T-helper 1 cell treated with Interleukin-12 subunit alpha and Interleukin-12 subunit beta and Interleukin-4 antibody, amounts not matched to agents 30 ng/mL and 1 ng/mL, for 36 hours (primary cell): ENCODE data around the gene KCNQ5. TPM values are rescaled to one million over a fixed set of nuclear protein-coding genes. Genes with fewer than 3 reads are reported as not detected.
"Not testable (repeated sequence)": the region's sequence is repeated elsewhere in the genome, so short reads cannot be mapped to it uniquely, and the experiment has no call there.

ENCODE experiments used
- intact Hi-C: fragments of 100-400 bp; cut with micrococcal nuclease; formaldehyde crosslinking; loops from one replicate; pipeline ENCODE4 v1.15.1; 2024
- total RNA-seq: library from RNA; stranded (reverse); gene quantifications from 2 replicates; pipeline ENCODE4 v1.2.3, GENCODE V29; 2022

Gene KCNQ5
- total RNA-seq, 1 donor from 2014 or later: 4.1 TPM

DNA sequence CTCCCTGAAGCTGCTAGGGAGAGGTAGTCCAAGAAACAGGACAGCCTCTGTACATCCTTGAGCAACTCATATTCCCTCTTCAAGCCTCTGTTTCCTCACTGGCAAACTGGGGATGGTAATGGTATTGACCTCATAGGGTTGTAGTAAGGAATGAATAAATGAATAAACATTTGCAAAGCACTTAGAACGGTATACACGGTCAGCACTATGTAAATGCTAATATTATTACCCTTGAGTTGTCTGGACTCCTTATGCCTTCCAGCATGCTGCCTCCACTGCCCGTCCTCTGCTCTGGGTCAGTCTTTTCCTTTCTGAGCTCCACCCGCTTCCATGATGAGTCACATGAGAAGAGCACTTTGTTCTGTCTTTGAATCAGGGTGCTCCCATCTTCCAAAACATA, 552.8 kb downstream of the KCNQ5 start:
- intact Hi-C loops: no loop called here

DNA sequence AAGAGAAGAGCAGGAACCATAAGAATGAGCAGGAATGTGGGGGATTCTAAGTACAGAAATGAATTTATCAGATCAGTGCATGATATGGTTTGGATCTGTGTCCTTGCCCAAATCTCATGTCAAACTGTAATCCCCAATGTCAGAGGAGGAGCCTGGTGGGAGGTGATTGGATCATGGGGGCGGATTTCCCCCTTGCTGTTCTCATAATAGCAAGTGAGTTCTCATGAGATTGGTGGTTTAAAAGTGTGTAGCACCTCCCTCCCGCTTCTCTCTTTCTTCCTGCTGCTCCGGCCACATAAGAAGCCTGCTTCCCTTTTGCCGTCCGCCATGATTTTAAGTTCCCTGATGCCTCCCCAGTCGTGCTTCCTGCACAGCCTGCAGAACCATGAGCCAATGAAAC, 554.2 kb downstream of the KCNQ5 start:
- intact Hi-C loops: no loop called here

DNA sequence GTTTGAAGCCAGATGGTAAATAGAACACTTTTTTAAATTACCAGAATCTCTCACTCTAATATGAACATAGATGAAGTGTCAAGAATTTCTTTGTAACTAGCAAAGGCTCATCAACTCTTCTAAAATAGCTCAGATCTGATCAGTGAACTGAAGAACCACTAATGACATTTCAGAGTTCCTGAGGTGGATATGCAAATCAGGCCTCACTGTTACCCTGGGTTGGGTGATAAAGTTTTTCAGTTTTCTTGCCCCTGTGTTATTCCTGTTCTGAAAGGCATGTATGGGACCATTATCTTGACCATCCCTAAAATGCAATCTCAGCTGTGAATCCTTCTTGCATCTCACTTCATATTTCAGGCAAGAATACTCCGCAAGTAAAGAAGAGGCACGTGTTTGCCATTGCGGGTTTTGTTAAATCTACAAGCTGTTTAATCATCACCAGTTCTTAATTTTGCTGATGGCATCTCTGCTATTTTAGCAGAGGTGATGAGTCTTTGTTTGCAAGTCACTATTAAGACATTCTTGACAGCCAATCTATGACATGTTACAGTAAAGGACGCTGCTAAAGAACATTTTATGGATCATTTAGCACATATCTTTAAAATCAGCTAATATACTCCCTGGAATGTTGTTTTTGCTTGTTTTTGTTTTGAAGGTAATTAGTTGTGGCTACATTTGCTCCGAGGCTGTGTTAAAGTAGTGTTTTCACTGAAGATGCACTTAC, 555.5 kb downstream of the KCNQ5 start:
- intact Hi-C loops: no loop called here

DNA sequence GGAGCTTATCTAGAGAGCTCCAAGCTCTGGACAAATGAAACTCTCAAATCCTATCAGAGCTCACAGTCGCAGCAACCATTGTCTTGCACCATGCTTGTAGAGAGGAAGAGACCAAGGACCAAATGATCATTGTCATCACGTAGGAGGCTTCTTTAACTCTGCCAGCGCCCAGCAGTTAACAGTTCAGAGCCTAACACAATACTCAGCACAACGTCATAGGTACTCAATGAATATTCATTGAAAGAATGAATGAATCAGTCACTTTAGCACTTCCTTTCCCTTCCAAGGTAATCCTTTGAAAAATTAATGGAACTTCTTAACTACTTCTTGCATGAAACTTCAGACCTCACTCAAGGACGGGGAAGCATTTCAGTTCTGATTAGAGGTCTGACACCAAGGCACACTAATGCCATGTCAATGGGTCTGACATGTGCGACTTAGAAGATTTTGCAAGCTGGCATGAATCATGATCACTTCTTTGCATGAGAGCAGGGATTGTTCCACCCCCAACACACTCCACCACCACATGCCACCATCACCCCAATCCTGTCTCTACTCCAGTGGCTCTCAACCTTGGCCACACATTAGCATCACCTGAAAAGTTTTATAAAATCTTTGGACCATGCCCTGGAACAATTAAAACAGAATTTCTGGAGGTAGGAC, 558.3 kb downstream of the KCNQ5 start:
- intact Hi-C loops: loop anchor here (2.0 kb wide), 1 partner anchor 1645 kb away; no protein-coding TSS in a partner anchor

DNA sequence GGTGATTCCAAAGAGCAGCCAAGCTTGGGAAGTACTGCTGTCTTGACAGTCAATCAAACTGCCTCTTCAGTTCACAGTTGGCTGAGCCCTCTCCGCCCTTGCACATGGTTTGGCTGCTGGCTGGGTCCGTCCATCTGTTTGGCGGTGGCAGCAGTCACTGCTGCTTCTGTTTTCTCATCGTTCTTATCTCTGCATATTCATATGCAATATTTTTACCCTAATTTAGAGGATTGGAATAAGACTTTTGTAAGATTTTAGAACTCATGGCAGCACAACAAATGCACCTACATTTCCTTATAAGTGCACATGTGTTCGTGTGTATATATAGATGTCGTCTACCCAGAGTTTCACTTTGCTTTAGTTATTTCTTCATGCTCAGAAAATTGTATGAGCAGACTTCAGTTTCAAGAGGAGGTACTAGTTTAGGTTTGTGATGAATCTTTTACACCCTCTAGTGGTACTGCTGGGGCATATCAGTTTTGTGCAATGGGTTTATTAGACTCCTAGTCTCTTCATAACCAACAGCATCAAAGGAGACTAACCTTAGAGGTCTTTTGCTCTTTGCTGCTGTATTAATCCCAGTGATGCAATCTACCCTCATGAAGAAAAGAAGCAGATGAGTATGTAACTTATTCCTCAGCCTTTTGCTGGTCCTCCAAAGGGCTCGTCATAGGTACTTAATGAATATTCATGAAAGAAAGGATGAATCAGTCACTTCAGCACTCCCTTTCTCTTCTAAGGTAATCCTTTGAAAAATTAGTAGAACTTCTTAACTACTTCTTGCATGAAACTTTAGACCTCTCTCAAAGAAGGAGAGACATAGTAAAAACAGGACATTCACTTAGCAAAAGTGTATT, 559.1 kb downstream of the KCNQ5 start:
- intact Hi-C loops: loop anchor here (1.0 to 2.0 kb wide), 6 partner anchors 51 to 1646 kb away; no protein-coding TSS in a partner anchor

DNA sequence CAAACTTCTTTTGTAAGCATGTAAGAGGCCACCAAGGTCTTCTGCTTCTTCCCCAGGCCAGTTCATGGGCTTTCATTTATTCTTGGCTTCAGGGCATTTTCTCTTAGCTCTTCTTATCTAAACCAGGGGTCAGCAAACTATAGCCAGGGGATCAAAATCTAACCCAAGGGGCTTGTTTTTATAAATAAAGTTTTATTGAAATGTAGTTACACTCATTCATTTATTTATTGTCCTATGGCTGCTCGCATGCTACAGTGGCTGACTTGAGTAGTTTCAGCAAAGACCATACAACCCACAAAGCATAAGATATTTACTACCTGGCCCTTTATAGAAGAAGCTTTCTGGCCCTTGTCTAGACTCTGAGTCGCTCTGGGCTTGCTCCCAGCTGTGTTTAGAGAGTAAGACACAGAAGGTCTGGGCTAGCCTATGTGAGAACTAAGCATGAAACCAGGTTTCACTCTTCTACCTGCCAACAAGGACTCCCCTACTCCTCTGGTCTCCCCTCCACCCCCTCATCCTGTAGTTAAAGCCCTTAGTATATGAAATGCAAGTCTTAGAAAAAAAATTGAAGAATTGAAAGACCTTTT, 560.2 kb downstream of the KCNQ5 start:
- intact Hi-C loops: no loop called here

DNA sequence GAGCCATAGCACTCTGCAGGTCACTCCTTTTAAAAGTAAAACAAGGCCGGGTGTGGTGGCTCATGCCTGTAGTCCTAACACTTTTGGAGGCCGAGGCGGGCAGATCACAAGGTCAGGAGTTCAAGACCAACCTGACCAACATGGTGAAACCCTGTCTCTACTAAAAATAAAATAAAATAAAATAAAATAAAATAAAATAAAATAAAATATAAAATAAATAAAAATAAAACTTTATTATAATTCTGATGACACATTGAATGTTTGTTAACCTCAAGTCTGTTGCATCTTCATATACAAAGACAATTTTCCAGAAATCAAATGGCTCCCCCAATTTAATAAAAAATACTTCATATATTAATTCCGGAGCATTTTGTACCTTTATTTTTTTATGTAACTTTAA, 571.4 kb downstream of the KCNQ5 start:
- intact Hi-C loops: not testable (repeated sequence)

DNA sequence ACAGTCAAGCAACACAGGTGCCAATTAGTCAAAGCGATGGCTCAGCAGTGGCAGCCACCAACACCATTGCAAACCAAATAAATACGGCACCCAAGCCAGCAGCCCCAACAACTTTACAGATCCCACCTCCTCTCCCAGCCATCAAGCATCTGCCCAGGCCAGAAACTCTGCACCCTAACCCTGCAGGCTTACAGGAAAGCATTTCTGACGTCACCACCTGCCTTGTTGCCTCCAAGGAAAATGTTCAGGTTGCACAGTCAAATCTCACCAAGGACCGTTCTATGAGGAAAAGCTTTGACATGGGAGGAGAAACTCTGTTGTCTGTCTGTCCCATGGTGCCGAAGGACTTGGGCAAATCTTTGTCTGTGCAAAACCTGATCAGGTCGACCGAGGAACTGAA, 572.9 kb downstream of the KCNQ5 start:
- intact Hi-C loops: no loop called here

DNA sequence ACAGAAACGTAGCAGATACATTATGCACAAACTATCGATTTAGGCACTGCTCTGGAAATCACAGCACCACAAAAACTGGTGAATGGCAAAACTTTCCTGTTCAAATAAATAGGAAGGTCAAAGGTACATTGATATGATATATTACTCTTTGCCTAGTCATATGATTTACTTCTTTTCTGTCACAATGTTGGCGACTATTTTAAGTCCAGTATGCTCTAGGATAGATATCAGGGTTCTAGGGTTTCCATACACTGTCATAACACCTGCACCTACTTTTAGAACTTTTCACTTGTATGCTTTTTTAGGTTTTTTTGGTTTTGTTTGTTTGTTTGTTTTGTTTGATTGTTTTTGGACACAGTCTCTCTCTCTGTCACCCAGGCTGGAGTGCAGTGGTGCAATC, 578.4 kb downstream of the KCNQ5 start:
- intact Hi-C loops: no loop called here

DNA sequence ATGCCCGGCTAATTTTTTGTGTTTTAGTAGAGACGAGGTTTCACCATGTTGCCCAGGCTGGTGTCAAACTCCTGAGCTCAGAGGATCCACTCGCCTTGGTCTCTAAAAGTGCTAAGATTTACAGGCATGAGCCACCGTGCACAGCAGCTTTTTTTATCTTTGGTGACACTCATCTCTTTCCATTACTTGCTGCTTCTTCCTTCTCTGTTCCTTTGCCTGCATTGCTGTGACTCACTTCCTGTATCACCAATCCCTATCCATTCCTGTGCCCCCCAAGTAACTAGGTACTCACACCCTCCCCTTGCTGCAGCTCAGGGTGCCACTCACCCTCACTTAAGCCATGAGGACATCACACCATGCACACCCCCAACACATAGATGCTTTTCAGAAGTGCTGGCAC, 578.9 kb downstream of the KCNQ5 start:
- intact Hi-C loops: no loop called here

DNA sequence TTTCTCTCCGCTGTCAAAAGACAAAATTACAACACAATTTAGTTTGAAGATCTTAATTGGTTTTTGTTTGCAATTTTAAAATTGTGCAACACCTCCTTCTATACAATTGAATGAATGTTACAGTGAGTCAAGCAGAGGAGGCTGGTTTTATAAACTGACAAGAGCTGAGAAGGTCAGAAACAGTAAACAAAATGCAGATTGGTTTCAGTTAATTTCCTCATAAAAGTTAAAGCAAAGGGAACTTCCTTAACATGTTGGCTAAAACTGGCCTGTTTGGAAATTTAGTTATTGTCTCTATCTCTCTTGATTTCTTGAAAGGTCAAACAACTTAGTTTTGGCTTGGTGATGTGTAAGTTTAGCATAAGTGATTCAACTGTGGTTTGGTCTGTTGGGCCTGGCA, 581.2 kb downstream of the KCNQ5 start:
- intact Hi-C loops: no loop called here

DNA sequence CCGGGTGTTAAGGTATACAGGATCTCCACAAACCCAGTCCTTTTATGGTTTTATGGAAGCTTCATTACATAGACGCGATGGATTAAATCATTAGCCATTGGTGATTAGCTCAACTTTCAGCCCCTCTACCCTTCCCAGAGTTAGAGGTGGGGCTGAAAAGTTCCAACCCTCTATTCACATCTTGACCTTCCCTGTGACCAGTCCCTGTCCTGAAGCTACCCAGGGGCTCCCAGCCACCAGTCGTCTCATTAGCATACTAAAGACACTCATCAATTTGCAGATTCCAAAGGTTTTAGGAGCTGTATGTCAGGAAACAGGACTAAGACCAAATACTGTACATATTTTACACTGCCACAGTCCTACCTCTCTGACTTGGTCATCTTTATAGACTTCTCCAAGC, 582.4 kb downstream of the KCNQ5 start:
- intact Hi-C loops: no loop called here

DNA sequence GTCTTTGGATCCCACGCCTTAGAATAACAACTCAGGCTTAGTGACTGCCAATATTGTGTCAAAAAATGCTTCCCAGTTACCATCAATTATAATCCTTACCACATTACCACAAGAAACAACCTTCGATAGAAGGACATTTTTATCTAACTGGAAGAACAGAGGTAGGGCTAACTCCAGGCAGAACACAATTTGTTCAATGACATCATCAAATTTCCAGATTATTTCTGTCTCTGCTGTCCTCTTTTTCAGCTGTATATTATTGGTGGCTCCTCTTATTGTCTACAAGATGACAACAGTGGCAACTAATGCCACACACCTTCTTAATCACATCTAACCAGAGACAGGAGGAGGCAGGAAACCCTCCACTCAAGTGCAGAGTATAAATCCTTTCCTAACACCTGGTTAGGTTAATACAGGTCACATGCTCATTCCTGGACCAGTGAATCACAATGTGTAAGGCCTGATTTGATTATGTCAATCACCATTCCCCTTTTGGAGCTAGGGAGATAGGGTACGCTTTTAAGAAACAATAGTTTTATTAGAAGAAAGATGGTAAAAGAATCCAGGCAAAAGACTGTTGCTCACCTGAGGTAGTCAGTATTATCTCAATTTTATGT, 585.5 kb downstream of the KCNQ5 start:
- intact Hi-C loops: no loop called here

DNA sequence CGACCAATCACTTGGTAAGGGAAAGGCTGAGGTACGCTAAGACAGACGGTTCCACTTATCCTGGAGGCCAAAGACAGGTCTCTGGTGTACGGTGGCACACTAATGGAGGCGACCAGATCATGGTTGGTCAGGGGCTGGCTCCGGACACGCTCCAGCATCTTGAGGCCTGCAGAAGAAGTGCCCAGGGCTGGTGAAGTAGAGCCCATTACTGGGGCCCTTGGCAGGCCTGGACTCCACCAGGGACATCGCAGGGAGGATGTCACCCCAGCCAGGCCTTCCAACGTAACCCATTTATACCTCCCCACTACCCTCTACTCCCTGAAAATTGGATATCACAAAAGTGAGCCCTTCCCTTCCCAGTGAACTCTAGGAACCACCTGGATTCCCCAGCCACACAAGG, 587.3 kb downstream of the KCNQ5 start:
- intact Hi-C loops: no loop called here

DNA sequence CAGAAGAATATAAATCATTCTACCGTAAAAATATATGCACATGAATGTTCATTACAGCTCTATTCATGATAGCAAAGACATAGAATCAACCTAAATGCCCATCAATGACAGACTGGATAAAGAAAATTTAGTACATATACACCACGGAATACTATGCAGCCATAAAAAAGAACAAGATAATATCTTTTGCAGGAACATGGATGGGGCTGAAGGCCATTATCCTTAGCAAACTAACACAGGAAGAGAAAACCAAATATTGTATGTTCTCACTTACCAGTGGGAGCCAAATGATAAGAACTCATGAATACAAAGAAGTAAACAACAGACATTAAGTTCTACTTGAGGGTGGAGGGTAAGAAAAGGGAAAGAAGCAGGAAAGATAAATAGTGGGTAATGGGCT, 595.0 kb downstream of the KCNQ5 start:
- intact Hi-C loops: no loop called here

DNA sequence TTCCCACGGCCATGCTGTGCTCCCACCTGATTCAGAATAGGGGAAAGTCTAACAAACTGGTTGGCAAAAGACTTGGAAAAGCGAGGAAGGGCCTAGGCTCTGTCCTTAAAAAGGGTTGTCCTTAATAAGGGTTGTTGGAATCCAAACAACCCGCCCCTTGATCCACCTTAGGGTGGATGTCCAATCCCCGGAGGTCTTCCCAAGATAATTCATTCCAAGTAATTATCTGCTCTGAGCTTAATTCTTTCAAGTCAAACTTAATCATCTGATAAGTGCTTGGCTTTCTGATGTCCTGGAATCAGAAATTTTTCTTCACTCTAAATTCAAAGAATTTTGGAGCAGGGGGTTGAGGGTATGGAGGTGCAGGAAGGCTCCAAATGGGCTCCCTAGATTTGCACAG, 603.5 kb downstream of the KCNQ5 start, which contains the start of gene KHDC1L:
KHDC1L (minus strand) TSS at position 101 of the 400 bp plus-strand sequence; CDS start at position 13, 88 bp downstream.
- intact Hi-C loops: no loop called here

DNA sequence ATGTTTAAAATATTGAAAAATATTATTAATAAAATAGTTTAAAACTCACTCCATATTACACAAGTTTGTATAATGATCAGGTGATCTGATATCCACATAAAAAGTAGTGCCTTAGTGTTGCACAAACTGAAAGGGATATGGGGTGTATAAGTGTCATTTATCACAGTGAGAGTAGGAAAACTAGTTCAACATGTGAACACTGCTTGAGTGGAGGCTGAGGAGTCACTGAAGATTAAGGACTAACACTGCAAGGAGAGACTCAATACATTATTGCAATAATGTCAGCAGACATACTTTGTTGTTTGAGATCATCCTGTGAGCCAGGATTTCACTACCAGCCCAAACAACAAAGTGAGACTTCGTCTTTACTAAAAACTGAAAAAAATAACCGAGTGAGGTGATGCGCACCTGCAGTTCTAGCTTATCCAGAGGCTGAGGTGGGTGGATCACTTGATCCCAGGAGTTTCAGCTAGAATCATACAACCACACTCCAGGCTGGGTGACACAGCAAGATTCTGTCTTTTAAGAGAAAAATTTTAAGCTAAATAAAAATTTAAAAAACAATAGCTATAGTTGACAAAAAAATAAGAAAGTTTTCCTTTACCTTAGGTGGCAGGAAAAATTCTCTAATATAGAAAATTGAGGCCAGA, 605.9 kb downstream of the KCNQ5 start:
- intact Hi-C loops: no loop called here

DNA sequence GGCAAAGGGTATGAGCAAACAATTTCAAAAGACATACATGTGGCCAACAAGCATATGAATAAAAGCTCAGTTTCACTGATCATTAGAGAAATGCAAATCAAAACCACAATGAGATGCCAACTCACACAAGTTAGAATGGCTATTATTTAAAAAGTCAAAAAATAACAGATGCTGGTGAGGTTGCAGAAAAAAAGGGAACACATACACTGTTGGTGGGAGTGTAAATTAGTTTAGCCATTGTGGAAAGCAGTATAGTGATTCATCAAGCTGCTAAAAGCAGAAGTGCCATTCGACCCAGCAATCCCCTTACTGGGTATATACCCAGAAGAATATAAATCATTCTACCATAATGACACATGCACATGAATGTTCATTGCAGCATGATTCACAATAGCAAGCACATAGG, 610.1 kb downstream of the KCNQ5 start:
- intact Hi-C loops: no loop called here

DNA sequence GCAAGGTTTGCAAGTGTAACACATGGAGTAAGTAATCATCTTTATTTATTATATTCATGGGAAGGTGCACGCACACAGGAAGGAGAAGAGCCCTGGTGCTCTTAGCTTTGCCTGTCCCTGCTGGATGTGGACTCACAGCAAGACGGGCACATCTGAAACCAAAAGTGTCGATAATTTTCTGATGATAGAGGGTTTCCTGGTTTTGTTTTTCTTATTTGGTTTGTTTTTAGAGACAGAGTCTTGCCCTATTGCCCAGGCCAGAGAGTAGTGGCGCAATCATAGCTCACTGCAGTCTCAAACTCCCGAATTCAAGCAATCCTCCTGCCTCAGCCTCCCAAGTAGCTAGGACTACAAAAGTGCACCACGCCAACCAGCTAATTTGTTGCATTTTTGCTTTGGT, 611.2 kb downstream of the KCNQ5 start:
- intact Hi-C loops: no loop called here

DNA sequence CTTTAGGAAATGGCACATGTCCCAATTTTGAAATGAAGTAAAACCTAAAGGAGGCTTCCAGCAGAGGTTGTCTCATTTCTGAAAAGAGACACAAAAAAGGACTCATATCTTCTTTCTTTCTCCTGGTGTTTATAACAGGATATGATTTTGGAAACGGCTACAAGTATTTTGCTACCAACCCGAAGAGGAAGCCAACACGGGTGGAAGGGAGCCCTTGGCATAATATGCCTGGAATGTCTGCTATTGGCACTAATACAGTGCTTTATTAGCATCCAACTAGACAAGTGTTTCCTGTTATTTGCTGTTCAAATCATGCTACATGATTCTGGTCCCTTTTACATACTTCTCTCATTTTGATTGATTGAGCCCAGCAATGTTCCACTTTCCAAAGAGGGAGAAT, 612.1 kb downstream of the KCNQ5 start:
- intact Hi-C loops: not testable (repeated sequence)

DNA sequence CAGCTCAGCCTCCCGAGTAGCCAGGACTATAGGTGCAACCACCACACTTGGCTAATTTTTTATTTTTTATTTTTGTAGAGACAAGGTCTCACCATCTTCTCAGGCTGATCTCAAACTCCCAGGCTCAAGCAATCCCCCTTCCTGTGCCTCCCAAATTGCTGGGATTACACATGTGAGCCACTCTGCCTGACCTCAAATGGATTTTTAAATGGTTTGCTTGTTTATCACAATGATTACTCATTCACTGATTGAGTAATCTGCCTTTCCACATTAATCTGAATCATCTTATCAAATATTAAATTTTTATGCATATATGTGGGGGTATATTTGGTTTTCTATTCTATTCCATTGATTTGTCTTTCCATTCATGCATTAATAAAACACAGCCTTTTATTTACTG, 612.9 kb downstream of the KCNQ5 start:
- intact Hi-C loops: no loop called here
